ENCODE results near the gene VSTM2B.
"Not testable (repeated sequence)": the region's sequence is repeated elsewhere in the genome, so short reads cannot be mapped to it uniquely, and the experiment has no call there.

The VSTM2B gene

GRCh38 chr19:29525901-29526729, at the start of gene VSTM2B:
TSS of gene VSTM2B (plus strand) at chr19:29525994. CDS start at chr19:29526584, 590 bp downstream.
- no peak for DNase-seq

DNA sequence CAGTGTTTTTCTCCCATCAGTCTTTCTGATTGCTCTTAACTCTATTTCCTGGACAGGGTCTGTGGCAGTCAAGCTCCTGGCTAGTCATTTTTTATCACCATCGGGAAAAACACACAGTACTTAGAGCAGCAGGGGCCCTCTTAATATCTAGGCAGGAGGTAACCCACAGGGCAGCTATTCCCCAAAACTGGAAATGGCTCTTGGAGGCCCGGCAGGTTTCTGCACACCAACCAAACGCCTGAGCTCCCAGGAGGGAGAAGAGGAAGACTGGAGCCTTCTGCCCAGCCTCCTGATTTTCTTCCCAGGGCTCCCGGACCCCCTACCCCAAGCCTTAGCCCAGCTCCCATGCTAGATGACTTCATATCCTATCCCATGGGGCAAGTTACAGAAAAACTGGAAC, 49.3 kb upstream of the VSTM2B start:
- DNase-seq: no peak

- DNase-seq: no peak
These were observed 47.8 kb upstream of the VSTM2B start for GRCh38 chr19:29477831-29478577.

DNA sequence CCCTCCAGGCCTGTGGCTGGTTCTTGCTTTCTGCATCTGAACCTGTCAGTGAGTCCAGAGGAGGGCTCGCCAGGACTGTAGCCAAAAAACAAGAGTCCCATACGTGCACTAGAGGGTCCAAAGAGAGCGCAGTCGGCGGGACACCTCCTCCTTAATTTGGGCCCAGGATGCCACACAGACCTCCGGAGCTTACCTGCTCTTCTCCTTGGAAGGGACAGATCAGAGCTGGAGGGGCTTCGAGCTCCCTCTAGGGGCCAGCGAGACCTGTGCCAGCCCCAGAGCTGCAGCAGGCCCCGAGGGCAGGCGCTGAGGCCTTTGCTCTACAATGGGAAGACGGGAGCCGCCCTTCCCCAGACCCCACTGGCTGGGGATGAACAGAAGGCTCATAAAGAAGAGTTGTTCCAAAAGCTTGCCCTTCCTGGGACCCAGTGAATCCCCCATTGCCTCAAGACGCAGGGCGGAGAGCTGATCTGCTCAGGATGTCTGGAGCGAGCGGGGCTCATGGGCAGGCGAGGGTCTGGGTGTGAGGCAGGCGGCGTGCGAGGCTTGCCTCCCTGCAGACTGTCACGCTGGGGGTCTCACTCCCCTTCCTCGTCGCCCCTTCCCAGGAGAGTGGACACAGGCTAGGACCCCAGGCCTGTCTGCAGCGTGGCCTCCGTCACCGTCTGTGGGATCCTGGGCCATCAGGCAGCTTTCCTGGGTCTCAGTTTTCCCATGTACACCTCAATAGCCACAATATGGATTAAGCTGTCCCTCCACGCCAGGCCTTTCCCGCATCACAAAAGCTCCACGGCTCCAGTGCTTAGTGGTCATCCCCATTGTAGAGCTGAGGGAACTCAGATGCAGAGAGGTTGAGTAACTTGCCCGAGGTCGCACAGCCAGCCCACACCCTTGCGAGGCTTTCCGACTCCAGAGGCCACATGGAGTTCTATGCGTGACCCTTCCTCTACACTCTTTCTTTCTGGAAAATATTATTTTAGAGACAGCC, 46.9 kb upstream of the VSTM2B start:
- no peak for DNase-seq

- DNase-seq: no peak
These were observed 45.9 kb upstream of the VSTM2B start for GRCh38 chr19:29479941-29480340.

- no peak for DNase-seq
These were observed 45.3 kb upstream of the VSTM2B start for GRCh38 chr19:29480507-29480906.

GRCh38 chr19:29482855-29483640, 42.7 kb upstream of the VSTM2B start:
- no peak for DNase-seq

DNA sequence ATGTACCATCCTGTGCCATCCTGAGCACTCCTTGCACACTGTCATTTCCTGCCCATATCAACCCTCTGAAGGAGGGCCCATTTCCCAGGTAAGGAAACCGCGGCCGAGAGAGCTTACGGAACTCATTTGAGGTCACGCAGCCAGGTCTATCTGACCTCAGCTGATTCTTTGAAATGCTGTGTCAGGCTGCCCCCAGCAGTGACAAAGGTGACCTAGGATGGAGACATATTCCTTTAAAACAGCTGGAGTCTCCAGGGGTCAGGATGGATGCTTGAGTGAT, 42.2 kb upstream of the VSTM2B start:
- DNase-seq: no peak

- no peak for DNase-seq
These were observed 41.7 kb upstream of the VSTM2B start for GRCh38 chr19:29483944-29484581.

DNA sequence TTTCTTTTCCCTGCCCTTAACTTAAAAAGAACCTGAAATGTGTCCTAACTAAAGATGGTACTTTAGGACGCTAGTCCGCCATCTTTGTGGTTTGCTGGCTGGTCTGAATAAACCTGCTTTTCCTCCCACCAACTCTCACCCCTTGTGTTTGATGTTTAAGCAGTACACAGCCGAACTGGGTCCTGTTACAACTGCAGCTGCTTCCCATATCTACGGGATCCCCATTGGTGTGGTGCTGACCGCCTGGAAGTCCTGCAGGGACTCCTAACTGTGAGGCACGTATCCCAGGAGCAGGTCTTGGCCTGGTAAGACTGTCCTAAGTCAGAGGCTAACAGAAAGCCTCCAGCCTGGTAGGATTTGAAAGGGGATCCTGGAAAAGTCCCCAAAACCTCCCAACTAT, 40.9 kb upstream of the VSTM2B start:
- no peak for DNase-seq

DNA sequence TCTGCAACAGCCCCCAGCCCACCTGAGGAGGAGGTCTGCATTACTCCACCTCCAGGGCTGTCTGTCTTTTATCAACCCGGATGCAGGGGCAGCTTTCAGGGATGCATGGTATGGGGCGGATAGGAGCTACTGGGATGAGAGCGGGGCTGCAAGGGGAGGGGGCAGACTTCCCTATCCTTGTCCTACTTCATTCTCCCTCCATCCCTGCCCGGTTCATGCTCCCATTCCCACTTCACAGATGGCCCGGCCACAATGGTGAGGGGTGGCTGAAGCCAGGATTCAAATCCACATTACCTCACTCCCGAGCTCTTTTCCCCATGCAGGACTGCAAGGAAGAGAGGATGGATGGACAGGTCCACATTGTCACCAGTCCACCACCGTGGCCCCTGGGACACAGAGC, 40.5 kb upstream of the VSTM2B start:
- no peak for DNase-seq

DNA sequence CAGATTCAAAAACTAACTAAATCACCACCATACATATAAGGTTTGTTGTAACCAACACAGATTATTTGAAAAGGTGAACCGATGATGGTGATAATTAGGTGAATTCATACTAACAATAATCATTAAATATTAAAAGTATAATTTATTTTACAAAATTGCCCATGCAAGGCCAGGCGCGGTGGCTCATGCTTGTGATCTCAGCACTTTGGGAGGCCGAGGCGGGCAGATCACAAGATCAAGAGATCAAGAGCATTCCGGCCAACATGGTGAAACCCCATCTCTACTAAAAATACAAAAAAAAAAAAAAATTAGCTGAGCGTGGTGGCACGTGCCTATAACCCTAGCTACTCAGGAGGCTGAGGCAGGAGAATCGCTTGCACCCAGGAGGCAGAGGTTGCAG, 38.8 kb upstream of the VSTM2B start:
- not testable (repeated sequence) for DNase-seq

DNA sequence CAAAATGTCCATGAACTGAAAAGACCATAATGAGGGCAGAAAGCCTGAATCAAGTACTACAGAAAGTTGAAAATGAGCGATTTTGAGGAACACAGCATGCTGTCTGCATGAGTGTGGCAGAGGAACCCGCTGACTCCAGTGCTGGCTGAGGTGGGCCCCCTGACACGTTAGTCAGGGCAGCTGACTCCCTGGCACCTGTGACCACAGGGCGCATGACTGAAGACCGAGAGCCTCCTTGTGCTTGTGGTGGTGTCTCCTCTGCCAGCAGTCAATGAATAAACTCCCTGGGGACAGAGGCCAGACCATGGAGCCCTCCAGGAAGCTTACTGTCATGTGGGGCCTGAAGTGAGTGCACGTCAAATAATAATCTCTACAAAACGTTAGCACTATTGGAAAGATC, 38.4 kb upstream of the VSTM2B start:
- no peak for DNase-seq

- DNase-seq: no peak
These were observed 37.5 kb upstream of the VSTM2B start for GRCh38 chr19:29488316-29488715.

GRCh38 chr19:29489172-29489951, 36.4 kb upstream of the VSTM2B start:
- no peak for DNase-seq

GRCh38 chr19:29491491-29491890, 34.3 kb upstream of the VSTM2B start:
- no peak for DNase-seq

DNA sequence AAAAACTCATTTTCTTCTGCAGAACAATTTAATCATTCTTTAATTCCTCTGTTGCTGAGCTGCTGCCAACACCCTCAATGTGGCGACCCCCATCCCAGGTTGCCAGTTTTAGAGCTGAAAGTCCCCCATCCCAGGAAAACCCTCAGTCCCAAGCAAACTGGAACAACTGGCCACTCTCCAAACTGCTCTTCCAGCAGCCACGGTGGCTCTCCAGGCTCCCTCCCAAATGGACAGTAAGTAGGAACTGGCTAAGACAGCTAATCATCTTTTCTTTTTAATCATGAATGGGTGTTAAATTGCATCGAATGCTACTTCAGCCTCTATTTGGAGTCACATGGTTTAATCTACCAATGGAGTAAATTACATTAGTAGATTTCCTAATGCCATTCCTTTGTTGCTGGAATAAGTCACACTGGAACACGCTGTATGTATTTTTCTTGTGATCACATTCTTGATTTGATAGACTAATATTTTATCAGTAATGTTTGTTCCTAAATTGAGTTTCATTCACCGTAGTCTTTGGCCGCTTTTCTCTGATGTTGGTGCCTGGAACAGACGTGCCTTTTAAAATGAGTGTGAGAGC, 33.7 kb upstream of the VSTM2B start:
- no peak for DNase-seq

DNA sequence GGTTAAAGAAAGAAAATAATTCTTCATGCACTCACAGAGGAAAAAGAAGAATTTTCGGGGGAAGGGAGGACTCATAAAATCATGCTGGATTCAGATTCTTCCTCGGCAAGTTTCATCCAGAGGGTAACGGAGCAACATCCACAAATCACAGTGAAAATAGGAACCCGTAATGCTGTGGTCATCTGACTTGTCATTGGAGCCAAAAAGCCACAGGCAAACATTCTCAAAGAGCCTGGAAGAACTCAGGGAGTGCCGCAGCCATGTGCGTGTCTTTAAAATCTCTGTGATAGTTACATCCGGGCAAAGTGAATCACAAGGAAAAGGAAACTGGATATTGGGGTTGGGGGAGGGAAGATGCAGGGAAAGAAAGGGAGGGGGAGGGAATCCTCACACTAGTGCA, 33.0 kb upstream of the VSTM2B start:
- DNase-seq: no peak

GRCh38 chr19:29495091-29495490, 30.7 kb upstream of the VSTM2B start:
- DNase-seq: no peak

GRCh38 chr19:29495901-29496441, 29.8 kb upstream of the VSTM2B start:
- DNase-seq: no peak

Measured in NCI-H2029 (cell line).